Activated CD4-positive, alpha-beta memory T cell treated with anti-CD3 and anti-CD28 coated beads for 36 hours (primary cell): Measurements from ENCODE around the gene POLR1F. TPM values are rescaled to one million over a fixed set of nuclear protein-coding genes. Genes with fewer than 3 reads are reported as not detected.

ENCODE experiments used
- CTCF ChIA-PET: fragments of 350-600 bp; sonication (Branson Sonifier 250); formaldehyde crosslinking; loops from one replicate; lab custom pipeline; 2021; ENCODE audit warnings: antibody characterized with exemption, inconsistent platforms; lab: Charles Lee
- POLR2A ChIA-PET: fragments of 350-600 bp; sonication (Branson Sonifier 250); formaldehyde crosslinking; loops from one replicate; lab custom pipeline; 2021; ENCODE audit warnings: antibody characterized with exemption; lab: Charles Lee
- DNase-seq: peaks from one replicate; pipeline ENCODE4 v3.0.0-alpha.2; 2020
- H3K27ac Mint-ChIP-seq: one replicate; pipeline ENCODE4 v1.8.0; 2021; ENCODE audit warnings: mixed read lengths
- H3K27me3 Mint-ChIP-seq: one replicate; pipeline ENCODE4 v1.8.0; 2021; ENCODE audit warnings: mixed read lengths
- H3K36me3 Mint-ChIP-seq: one replicate; pipeline ENCODE4 v1.8.0; 2021; ENCODE audit warnings: mixed read lengths
- H3K4me1 Mint-ChIP-seq: one replicate; pipeline ENCODE4 v1.8.0; 2021; ENCODE audit warnings: low read depth, mixed read lengths
- H3K4me3 Mint-ChIP-seq: one replicate; pipeline ENCODE4 v1.8.0; 2021; ENCODE audit warnings: mild to moderate bottlenecking, mixed read lengths
- H3K9me3 Mint-ChIP-seq: one replicate; pipeline ENCODE4 v1.8.0; 2021; ENCODE audit warnings: mixed read lengths
- intact Hi-C: fragments of 100-400 bp; cut with micrococcal nuclease; formaldehyde crosslinking; loops from one replicate; pipeline ENCODE4 v1.15.1; 2023
- total RNA-seq, 2 experiments: library from RNA; stranded (reverse); gene quantifications; one replicate each; pipeline ENCODE4 v1.2.3, GENCODE V29; 2021

POLR1F gene, protein sequence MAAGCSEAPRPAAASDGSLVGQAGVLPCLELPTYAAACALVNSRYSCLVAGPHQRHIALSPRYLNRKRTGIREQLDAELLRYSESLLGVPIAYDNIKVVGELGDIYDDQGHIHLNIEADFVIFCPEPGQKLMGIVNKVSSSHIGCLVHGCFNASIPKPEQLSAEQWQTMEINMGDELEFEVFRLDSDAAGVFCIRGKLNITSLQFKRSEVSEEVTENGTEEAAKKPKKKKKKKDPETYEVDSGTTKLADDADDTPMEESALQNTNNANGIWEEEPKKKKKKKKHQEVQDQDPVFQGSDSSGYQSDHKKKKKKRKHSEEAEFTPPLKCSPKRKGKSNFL
- total RNA-seq, result 10 to 100 TPM; 20.0 to 21.9 TPM

DNA sequence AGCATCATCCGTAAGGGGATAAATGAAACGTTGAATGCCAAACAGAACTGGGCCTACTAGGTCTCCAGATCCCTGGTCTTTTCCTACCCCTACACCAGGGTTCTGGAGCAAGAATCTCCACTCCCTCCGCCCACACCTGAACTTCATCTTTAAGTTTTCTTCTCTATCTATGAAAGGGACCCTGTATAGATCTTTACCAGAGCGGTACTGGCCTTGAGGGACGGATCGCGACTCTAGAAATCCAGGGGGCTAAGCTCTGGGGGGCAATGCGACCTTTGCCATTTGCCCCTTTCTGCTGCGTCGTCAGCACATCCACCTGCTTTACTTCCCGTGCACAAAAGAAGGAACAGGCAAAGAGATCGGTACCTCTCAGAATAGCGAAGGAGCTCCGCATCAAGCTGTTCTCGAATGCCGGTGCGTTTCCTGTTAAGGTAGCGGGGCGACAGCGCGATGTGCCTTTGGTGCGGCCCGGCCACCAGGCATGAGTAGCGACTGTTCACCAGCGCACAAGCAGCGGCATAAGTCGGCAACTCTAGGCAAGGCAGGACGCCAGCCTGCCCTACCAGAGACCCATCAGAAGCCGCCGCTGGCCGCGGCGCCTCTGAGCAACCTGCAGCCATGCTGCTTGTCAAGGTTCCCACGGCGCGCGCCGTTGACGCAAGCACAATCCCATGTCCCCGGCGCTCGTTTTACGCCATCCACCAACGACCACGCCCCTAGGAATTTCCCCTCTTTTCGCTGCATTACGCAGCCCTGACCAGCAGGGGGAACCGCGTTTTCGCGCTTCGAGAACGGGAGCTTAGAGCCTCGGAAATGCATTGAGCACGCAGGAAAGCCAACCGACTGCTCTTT, at the start of gene POLR1F:
TSS of gene POLR1F (minus strand) at position 641 of the 852 bp plus-strand sequence. CDS start at position 620, 21 bp downstream.
- Mint-ChIP-seq H3K27ac (peak within 1 kb of the TSS; percentile 78), H3K27me3 (peaks cover 3% of the 10 kb centered on the region), H3K4me3 (peak within 1 kb of the TSS; percentile 81), H3K9me3 (no peaks in the 10 kb centered on the region), H3K4me1 (peaks cover 37% of the 10 kb centered on the region), H3K36me3 (peaks cover 3% of the 10 kb centered on the region)
- ChIA-PET POLR2A (interaction anchor here (0.7 to 1.2 kb wide), 2 partner anchors 8 to 9 kb away, joined by 3 to 4 read pairs; no protein-coding TSS in a partner anchor), CTCF (interaction anchor here (0.7 to 9.9 kb wide), 10 partner anchors 8 to 890 kb away, joined by 3 to 219 read pairs (median 5); no protein-coding TSS in a partner anchor)
- intact Hi-C loops, result loop anchor here (2.0 to 5.0 kb wide), 2 partner anchors 624 to 1718 kb away; partner anchors contain the start of gene ITGB8
- peak; percentile 96 for DNase-seq

DNA sequence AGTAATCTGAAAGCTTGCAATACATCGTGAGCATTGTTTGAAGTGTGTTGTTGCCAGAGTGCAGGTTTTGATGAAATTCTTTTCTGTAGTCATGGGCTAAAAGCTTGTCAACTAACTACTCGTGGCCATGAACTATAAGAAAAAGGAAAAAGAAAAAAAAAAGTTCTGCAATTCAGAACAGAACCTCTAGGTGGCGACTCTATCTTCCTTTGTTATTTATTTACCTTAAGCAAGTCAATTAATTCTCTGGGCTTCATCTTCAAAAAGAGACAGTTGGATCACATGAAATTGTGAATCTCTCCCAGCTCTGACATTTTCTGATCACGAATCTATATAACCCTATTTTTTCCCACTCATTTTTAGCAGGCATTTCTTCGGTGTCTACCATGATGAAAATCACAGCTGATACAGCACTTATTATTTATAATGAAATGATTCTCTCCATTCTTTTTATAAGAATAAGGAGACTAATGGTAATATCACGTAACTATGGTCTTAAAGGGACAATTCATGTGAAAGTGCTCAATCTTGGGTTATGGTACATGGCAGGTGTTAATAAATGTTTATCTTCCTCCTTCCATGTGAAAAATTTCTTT, 45.8 kb upstream of the POLR1F start:
- Mint-ChIP-seq H3K27ac (no peak overlapping the region), H3K27me3 (no peaks in the 10 kb centered on the region), H3K36me3 (no peaks in the 10 kb centered on the region), H3K9me3 (no peaks in the 10 kb centered on the region), H3K4me3 (no peak overlapping the region), H3K4me1 (no peaks in the 10 kb centered on the region)
- CTCF ChIA-PET, result interaction anchor here (0.6 to 2.1 kb wide), 16 partner anchors 9 to 1374 kb away, joined by 3 to 16 read pairs (median 3); partner anchors contain the start of gene TMEM196
- no peak for DNase-seq
- intact Hi-C loops, result loop anchor here (1.0 to 10.0 kb wide), 5 partner anchors 358 to 844 kb away; no protein-coding TSS in a partner anchor
- POLR2A ChIA-PET, result no interaction called here

DNA sequence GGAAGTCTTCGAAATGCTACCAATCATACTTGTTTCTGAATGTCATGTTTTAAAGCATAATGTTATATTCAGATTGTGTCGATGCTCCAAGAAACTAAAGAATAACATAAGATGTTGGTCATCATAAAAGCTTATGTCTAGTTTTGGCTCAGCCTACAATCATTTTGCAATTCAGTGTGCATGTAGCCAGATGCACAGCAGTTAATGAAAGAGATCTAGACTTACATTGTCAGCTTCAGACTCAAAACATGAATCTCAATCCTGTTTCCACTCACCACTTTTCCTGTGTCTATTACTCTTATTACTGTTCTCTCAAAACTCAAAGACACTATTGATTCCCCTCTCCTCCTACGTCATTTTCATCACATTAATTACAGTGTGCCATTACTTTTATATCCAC, 43.2 kb upstream of the POLR1F start:
- no peak overlapping the region for H3K27ac Mint-ChIP-seq
- peaks cover 3% of the 10 kb centered on the region for H3K27me3 Mint-ChIP-seq
- H3K9me3 Mint-ChIP-seq, result no peaks in the 10 kb centered on the region
- no peak overlapping the region for H3K4me3 Mint-ChIP-seq
- no peak for DNase-seq
- CTCF ChIA-PET, result interaction anchor here (1.1 kb wide), 1 partner anchor 38 kb away, joined by 6 read pairs; no protein-coding TSS in a partner anchor
- intact Hi-C loops, result loop anchor here (5.0 to 10.0 kb wide), 2 partner anchors 360 to 693 kb away; no protein-coding TSS in a partner anchor
- H3K4me1 Mint-ChIP-seq, result no peaks in the 10 kb centered on the region
- POLR2A ChIA-PET, result no interaction called here
- H3K36me3 Mint-ChIP-seq, result no peaks in the 10 kb centered on the region

DNA sequence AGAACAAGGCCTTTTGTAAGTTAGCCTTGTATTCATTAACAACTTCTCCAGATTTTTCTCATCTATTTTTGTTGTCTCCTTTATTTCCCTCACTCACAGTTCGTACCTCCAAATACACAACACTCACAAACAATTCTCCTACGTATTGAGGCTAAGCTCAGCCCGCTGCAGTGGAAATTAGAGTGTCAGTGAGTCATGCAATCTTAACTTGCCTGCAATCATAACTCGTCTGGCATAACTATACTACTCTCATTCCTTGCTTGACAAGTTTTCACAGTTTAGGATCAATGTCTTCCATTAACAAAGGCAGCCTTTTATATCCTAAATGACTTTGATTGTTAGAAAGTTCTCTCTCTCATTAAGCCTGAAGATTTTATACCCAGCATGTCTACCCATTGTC, 40.8 kb upstream of the POLR1F start:
- Mint-ChIP-seq H3K27ac (no peak overlapping the region), H3K36me3 (no peaks in the 10 kb centered on the region), H3K4me3 (no peak overlapping the region), H3K9me3 (no peaks in the 10 kb centered on the region), H3K4me1 (no peaks in the 10 kb centered on the region), H3K27me3 (peaks cover 5% of the 10 kb centered on the region)
- DNase-seq, result no peak
- intact Hi-C loops, result loop anchor here (5.0 to 10.0 kb wide), 2 partner anchors 363 to 695 kb away; no protein-coding TSS in a partner anchor
- ChIA-PET POLR2A (no interaction called here), CTCF (interaction anchor here (1.0 kb wide), 1 partner anchor 849 kb away, joined by 3 read pairs; no protein-coding TSS in a partner anchor)

DNA sequence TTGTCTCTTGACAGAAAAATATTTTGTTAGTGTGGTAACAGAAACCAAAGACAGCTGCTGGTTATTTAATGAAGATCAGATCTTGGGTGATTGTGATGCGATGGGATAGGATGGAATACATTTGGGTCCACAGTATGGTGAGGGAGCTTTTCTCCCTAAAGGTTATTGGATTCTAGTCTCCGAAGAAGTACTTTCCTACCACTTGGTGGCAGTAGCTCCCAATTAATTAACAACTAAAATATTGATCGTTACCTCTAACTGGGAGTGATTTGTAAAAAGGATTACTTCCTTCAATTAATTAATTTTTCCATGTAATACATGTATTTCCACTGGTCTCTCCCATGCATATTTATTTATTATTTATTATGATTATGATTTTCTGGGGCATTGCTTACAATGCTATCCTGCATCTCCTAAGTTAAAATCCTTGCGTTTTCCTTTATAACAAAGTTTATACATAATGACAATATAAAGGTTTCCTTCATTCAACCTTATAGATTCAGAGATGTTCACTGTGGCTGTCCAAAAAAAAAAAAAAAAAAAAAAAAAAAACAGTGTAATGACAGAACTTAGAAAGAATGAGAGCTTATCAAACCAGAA, 39.0 kb upstream of the POLR1F start:
- Mint-ChIP-seq H3K4me1 (no peaks in the 10 kb centered on the region), H3K4me3 (no peak overlapping the region), H3K27me3 (peaks cover 5% of the 10 kb centered on the region), H3K36me3 (no peaks in the 10 kb centered on the region), H3K9me3 (no peaks in the 10 kb centered on the region), H3K27ac (no peak overlapping the region)
- ChIA-PET CTCF (interaction anchor here (0.7 to 3.2 kb wide), 11 partner anchors 10 to 852 kb away, joined by 3 to 36 read pairs (median 4); partner anchors contain the start of gene POLR1F), POLR2A (no interaction called here)
- no peak for DNase-seq
- intact Hi-C loops, result loop anchor here (1.0 kb wide), 1 partner anchor 850 kb away; no protein-coding TSS in a partner anchor

DNA sequence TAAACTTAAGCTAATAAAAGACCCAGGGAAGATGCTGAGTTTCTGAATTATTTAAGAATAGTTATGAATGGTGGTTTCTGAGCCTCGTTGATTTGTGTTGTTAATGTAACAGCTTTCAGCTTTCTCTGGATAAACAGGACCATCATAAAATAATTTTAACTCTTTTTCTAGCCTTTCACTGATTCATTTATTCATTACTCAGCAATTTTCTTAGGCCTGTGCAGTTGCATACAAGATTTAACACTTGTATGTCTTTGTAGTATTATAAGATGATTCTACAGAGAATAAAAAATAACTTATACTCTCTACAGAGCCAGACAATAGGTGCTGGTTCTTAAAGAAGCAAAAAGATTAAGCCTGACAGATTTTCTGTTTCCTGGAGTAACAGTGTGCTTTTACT, 35.2 kb upstream of the POLR1F start:
- intact Hi-C loops, result no loop called here
- CTCF ChIA-PET, result no interaction called here
- no peak overlapping the region for H3K27ac Mint-ChIP-seq
- POLR2A ChIA-PET, result no interaction called here
- H3K36me3 Mint-ChIP-seq, result no peaks in the 10 kb centered on the region
- no peak for DNase-seq
- no peaks in the 10 kb centered on the region for H3K4me1 Mint-ChIP-seq
- peaks cover 5% of the 10 kb centered on the region for H3K27me3 Mint-ChIP-seq
- no peaks in the 10 kb centered on the region for H3K9me3 Mint-ChIP-seq
- H3K4me3 Mint-ChIP-seq, result no peak overlapping the region

DNA sequence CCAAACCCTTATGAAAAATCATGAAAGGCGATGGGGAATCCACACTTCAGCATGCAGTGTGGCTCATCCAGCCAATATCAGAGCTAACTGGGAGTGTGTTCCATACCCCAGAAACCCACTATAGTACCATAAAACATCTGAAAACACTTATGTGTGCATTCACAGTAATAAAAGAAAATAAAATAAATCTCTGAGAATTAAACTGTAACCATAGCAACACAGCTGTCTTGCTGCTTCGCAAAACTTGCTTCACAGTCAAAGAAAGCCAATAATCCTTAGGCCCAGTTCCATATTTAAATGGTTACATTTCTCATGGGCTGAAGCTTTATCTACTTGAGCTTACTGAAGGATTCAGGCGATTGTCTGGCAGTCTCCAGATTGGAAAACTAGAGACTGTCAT, 19.9 kb upstream of the POLR1F start:
- ChIA-PET POLR2A (no interaction called here), CTCF (interaction anchor here (1.2 kb wide), 1 partner anchor 20 kb away, joined by 4 read pairs; the partner anchor contains the start of gene POLR1F)
- Mint-ChIP-seq H3K36me3 (no peaks in the 10 kb centered on the region), H3K27ac (no peak overlapping the region), H3K4me1 (no peaks in the 10 kb centered on the region), H3K27me3 (peaks cover 19% of the 10 kb centered on the region), H3K9me3 (no peaks in the 10 kb centered on the region), H3K4me3 (no peak overlapping the region)
- intact Hi-C loops, result no loop called here
- DNase-seq, result no peak

DNA sequence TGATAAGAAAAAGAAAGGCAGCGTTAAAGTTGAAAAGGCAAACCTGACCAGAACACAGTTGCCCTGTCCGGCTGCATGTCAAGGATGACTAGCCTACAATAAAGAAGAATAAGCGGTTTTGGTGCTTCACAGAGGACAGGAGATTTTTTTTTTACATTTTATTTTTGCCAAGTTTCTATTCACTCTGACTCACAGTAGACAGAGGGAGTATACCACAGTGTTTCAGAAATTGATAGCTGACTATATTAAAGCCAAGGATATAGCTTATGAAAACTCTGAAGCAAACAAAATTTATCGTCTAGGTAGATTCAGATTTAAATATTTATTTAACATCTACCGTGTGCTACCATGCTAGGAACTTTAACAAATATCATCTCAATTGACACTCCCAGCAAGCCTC, 16.9 kb upstream of the POLR1F start:
- Mint-ChIP-seq H3K9me3 (no peaks in the 10 kb centered on the region), H3K27me3 (peaks cover 15% of the 10 kb centered on the region), H3K27ac (no peak overlapping the region), H3K4me3 (no peak overlapping the region), H3K36me3 (no peaks in the 10 kb centered on the region), H3K4me1 (no peaks in the 10 kb centered on the region)
- intact Hi-C loops, result no loop called here
- DNase-seq, result no peak
- ChIA-PET CTCF (interaction anchor here (0.6 to 2.4 kb wide), 3 partner anchors 11 to 22 kb away, joined by 3 to 9 read pairs (median 3); partner anchors contain the start of gene POLR1F), POLR2A (no interaction called here)

DNA sequence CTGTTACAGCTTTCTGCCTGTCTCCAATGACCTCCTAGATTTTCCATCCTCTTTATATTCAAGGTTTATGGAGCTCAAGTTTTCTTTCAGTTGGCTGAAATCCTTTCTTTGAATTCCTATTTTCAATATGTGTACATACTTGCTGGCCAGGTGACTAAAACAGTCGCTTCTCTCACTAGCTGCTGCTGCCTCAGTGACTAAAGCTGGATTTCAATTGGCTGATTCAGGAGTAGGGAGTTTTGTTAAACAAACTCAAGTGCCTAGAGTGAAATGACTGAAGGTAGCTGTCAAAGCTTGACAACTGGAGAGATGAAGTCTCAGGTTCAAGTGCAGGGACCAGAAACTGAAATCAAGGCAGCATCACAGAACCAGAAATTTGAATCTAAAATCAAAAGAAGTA, 6.7 kb upstream of the POLR1F start:
- no peaks in the 10 kb centered on the region for H3K36me3 Mint-ChIP-seq
- H3K9me3 Mint-ChIP-seq, result no peaks in the 10 kb centered on the region
- H3K27ac Mint-ChIP-seq, result no peak overlapping the region
- H3K4me1 Mint-ChIP-seq, result no peaks in the 10 kb centered on the region
- H3K27me3 Mint-ChIP-seq, result peaks cover 8% of the 10 kb centered on the region
- no peak overlapping the region for H3K4me3 Mint-ChIP-seq
- ChIA-PET CTCF (interaction anchor here (2.2 to 9.9 kb wide), 4 partner anchors 11 to 883 kb away, joined by 6 to 219 read pairs (median 14); no protein-coding TSS in a partner anchor), POLR2A (no interaction called here)
- intact Hi-C loops, result loop anchor here (10.0 kb wide), 1 partner anchor 599 kb away; no protein-coding TSS in a partner anchor
- no peak for DNase-seq

DNA sequence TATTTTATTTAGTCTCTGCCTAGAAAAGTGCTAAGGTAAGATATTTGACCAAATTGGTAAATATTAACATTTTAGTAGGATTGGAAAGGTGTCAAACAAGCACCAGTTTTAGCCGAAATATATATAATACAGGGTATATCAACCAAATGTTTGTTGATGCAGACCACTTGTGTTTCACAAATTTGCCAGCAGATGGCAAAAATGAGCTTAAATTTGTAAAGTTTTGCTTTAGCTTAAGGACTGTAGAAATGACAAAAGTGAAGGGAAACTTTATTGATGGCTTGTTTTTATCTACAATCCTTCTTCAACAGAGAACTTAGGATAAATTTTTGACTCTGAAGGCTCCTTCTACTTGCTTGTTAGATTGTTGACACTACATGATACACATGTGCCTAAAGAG, 4.8 kb upstream of the POLR1F start:
- DNase-seq, result peak; percentile 39
- POLR2A ChIA-PET, result no interaction called here
- CTCF ChIA-PET, result interaction anchor here (0.5 to 9.9 kb wide), 18 partner anchors 9 to 885 kb away, joined by 3 to 219 read pairs (median 5); partner anchors contain the start of gene TMEM196
- peaks cover 12% of the 10 kb centered on the region for H3K4me1 Mint-ChIP-seq
- peaks cover 4% of the 10 kb centered on the region for H3K27me3 Mint-ChIP-seq
- H3K36me3 Mint-ChIP-seq, result no peaks in the 10 kb centered on the region
- H3K9me3 Mint-ChIP-seq, result no peaks in the 10 kb centered on the region
- no peak overlapping the region for H3K27ac Mint-ChIP-seq
- H3K4me3 Mint-ChIP-seq, result no peak overlapping the region
- intact Hi-C loops, result loop anchor here (1.0 to 10.0 kb wide), 3 partner anchors 459 to 885 kb away; no protein-coding TSS in a partner anchor

DNA sequence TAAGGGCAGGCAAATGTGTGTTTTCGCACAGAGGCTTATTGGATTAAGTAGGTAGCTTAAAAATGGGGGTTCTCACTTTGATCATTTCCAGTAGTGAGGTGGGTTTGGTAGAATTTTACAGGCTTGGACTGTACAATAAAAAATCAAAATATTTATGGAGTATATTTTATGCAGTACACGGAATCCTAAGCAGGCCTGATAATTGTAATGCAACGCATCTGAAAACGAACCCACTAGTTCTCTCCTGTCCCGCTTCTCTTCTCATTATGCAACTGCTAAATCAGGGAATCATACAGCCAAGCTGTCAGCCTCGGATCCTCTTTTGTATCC, 377 bp upstream of the POLR1F start:
- Mint-ChIP-seq H3K27ac (peak overlapping the region; percentile 78), H3K27me3 (peaks cover 3% of the 10 kb centered on the region), H3K4me3 (peak overlapping the region; percentile 81), H3K4me1 (peaks cover 37% of the 10 kb centered on the region), H3K9me3 (no peaks in the 10 kb centered on the region), H3K36me3 (no peaks in the 10 kb centered on the region)
- DNase-seq, result no peak
- intact Hi-C loops, result loop anchor here (2.0 to 5.0 kb wide), 2 partner anchors 623 to 1718 kb away; partner anchors contain the start of gene ITGB8
- ChIA-PET POLR2A (interaction anchor here (0.7 to 1.2 kb wide), 2 partner anchors 9 to 10 kb away, joined by 3 to 4 read pairs; no protein-coding TSS in a partner anchor), CTCF (interaction anchor here (0.7 to 9.9 kb wide), 10 partner anchors 8 to 889 kb away, joined by 3 to 219 read pairs (median 5); no protein-coding TSS in a partner anchor)
